HG03097 (cell line): Measurements from ENCODE around the gene CLRN3.

ENCODE experiments used
- ATAC-seq: cut with Tn5 transposase; IDR thresholded peaks from one replicate; pipeline ENCODE4 v1.9.1; 2021; ENCODE audit not compliant: unreplicated experiment, low FRiP score

Gene CLRN3, protein sequence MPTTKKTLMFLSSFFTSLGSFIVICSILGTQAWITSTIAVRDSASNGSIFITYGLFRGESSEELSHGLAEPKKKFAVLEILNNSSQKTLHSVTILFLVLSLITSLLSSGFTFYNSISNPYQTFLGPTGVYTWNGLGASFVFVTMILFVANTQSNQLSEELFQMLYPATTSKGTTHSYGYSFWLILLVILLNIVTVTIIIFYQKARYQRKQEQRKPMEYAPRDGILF

DNA sequence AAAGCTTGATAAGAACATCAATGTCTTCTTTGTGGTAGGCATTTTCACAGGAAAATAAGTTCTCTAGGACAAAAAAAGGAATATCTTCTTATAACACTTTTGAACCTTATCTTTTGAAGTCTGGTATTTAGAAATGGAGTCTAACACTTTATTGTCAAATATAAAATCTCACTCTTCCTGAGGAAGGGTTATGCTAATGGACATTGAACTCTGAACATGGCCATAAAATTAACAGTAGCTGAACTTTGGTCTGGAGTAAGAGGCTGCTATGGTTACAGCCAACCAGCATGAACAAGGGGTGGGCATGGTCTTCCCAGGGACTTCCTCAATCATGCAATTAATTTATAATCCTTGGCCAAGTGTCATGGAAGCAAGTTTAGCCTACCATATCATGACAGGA, at the start of gene CLRN3:
TSS of gene CLRN3 (minus strand) at position 199 of the 400 bp plus-strand sequence. CDS start at position 42, 157 bp downstream.
- no peak for ATAC-seq

DNA sequence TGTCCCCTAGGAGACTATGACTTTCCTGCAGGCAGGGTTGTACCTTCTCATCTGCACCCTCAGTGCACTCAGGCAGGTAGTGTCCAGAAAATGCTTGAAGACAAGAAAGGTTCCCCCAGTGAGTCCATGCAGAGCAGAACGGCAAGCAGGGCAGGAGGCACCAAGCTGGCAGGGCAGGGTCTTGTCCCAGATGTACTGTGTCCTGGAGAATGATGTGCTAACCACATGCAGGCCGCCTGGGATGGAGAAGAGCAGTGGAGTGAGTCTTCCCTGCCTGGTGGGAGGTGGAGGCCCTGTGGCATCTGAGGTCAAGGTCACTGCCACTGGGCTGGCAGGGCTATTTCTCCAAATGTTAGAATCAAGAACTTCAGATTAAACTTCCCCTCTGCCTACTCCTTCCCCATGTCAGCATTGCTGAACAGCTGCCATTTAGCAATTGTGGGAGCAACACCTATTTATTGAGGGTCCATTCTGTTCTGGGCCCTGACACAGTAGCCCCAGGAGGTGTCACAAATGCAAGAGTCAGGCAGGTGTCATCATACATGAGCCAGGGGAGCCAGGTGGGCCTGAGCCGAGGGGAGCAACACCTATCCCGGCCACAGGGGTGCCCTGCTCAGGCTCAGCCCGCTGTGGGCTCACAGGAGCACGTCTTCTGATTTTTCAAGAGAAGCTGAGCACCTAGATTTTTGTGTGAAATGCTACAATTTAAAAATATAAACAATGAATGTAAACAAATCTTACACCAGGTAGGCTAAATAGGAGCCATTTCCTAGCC, 48.3 kb upstream of the CLRN3 start:
- no peak for ATAC-seq

DNA sequence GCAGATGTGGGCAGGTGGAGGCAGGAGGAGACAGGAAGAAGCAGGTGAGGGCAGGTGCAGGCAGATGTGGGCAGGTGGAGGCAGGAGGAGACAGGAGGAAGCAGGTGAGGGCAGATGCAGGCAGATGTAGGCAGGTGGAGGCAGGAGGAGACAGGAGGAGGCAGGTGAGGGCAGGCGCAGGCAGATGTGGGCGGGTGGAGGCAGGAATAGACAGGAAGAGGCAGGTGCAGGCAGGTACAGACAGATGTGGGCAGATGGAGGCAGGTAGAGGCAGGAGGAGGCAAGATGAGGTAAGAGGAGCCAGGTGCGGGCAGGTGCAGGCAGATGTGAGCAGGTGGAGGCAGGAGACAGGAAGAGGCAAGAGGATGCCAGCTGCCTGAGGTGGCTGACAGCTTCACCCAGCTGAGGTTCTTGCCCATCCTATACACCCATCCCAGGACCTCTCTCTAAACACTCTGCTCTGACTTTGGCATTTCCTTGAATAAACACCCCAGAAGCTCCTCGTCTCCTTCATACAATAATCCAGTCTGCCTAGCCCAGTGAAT, 47.1 kb upstream of the CLRN3 start:
- ATAC-seq: no peak

DNA sequence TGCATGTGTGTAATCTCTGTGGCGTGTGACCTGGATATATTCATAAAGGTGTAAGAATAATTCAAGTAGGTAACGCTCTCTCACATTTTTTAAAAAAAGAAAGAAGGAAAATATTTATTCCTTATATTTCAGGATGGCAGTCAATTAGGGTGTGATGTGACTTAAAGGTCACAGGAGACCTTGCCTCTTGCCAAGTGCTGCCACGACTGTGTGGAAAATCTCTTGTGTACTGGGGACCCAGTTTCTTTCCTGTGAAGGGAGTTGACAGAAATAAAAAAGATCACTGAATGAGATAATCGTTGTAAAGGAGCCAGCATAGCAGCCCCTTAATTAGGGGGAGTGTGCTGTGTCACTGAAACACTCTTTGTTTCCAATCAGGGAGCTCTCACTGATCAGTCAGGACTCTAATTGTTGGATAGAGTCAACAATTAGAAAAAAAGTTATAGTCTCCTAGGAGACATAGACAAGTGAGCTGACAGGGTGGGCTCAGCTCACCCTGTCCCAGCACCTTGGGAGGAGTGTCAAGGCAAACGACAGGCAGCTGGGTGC, 45.2 kb upstream of the CLRN3 start:
- ATAC-seq: no peak

DNA sequence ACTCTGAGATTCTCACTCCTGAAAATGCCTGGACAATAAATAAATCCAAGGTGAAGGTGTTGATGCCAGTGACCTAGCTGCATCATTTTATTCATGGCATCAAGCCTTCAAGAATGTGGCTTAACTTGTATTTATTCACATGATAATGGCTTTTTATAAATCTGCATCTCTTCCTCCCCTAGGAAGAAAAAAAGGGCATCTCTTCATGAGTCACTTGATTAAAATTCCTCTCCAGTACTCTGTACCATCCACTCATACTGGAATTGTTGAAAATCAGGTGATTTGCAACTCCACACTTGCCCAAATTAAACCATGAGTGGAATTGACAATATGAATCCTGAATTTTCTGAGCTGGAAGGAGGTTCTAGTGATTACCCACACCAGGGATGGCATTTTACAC, 44.3 kb upstream of the CLRN3 start:
- no peak for ATAC-seq

DNA sequence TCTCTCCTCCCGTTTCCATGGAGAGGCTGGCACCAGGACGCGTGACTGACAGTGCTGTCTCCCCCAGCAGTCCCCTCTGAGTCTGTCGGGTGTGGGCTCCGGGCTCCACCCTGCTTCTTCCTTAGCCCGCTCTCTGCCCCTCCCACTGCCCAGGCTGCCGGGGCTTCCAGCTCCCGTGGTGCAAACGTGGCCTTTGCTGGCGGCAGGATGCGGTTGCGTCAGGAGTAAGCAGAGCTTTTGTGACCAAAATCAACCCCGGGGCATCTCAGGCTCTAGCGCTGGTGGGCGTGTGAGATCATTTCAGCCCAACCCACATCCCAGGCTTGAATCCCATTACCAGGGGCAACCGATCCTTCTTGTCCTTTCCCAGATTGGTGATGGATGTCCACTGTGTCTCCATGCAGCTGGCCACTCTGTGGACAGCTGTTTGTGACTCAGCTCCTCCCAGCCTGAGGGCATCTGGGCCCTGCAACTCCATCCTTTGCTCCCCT, 42.4 kb upstream of the CLRN3 start:
- no peak for ATAC-seq

DNA sequence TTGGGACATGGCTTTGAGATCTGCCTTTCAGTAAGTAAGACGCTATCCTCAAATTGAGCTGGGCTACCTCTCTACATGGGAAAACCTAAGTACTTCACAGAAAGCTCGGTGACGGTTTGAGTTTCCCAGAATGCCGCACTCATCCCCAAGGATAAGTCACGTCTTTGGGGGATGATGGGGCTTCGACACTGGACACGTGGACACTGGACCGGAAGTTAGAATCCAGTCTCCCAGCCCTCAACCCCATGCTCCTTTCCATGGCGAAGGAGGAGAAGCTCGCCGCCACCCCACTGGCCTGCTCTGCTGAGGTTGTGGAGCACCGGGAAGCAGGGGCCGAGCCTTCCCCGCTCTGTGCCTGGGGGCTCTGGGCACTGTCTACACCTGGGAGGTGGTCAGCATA, 41.6 kb upstream of the CLRN3 start:
- no peak for ATAC-seq

DNA sequence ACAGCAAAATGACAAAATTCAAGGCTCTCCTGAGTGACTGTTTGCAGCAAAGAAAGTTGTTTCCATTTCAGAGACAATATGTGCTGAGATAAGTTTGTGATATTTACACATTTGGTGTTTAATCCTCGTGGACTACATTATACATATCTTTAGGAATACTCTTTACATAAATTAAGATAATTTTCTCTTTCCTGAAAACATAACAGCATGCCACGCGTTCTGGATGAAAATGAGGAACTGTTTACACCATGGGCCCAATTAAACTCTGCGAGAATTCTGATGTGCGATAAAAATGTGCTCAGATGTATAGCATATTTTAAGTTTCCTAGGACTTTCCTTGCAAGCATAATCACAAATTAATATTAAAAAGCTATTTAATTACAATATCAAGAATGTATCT, 40.5 kb upstream of the CLRN3 start:
- ATAC-seq: no peak

DNA sequence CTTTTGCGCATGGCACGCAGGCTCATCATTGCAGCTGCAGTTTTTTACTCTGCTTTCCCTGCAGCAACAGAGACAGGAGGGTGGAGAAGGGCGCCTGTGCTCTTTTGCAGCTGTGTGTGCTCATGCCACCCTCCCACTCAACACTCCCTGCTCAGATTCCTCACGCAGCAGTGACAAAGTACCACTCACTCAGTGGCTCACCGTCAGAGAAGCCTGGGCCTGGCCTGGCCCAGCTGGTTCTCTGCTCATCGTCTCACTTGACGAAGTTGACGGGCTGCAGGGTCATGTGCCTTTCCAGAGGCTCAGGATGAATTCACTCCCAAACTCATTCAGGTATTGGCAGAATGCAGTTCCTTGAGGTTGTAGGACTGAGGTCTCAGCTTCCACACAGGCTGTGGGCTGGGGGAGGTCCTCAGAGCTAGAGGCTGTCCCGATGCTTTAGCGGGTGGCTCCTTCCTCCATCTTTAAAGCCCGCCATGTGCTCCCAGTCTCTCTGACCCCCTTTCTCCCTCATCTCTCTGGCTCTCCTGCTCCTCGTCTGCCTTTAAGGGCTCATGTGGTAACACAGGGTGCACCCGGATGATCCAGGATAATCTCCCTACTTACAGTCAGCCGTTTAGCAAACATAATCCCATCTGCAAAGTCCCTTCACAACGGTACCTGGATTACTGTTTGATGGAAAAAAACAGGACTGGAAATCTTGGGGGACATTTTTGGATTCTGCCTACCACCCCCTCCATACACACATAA, 40.0 kb upstream of the CLRN3 start:
- no peak for ATAC-seq

DNA sequence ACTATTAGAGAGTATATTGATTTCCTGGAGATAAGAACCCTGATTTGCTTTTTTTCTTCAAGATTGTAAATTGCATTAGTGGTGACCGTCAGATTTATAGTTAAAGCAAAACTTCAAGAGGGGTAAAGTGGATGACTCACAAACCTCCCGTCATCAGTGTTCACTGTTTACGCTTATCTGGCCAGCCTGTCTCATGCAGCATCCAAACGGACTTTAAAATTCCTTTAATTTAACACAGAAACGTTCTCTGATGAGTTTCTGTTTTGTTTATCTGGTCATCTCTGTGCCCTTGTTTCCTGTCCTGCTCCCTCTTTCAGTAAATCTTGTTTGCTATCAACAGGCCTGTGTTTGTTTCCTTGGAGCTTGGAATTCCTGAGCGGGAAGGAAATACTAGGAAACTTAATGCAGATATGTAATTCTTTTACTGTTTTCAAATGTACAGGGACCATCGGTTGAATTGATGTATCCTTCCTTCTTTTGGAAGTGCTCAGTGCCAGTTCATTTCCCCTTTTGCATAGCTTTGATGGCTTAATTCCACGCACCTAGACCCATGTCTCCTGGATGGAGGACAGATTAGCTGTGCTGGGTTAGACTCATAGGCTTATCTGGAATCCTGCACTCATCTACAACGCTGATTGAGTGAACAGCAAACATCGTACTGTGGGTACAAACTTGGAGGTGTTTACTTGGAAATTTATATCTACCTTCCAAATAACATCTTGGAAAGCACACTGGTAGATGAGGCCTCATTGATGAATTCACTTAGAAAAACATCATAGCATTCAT, 35.5 kb upstream of the CLRN3 start:
- no peak for ATAC-seq

DNA sequence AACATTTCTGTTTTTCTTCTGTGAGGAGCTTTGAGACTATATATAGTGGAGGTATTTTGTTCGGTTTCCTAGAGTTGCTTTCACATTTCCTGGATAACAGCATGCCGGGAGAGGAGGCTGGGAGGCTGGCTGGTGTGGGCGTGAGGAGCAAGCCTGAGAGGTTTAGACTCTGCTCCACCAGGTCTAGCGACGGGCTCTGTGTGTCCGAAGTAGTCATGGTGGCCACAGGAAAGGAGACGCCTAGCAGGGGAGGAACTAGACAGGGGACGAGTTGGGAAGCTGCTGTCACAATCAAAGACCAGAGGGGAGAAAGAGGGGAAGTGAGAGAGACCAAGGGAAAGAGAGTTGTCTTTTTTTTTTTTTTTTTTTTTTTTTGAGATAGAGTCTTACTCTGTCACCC, 33.7 kb upstream of the CLRN3 start:
- no peak for ATAC-seq

DNA sequence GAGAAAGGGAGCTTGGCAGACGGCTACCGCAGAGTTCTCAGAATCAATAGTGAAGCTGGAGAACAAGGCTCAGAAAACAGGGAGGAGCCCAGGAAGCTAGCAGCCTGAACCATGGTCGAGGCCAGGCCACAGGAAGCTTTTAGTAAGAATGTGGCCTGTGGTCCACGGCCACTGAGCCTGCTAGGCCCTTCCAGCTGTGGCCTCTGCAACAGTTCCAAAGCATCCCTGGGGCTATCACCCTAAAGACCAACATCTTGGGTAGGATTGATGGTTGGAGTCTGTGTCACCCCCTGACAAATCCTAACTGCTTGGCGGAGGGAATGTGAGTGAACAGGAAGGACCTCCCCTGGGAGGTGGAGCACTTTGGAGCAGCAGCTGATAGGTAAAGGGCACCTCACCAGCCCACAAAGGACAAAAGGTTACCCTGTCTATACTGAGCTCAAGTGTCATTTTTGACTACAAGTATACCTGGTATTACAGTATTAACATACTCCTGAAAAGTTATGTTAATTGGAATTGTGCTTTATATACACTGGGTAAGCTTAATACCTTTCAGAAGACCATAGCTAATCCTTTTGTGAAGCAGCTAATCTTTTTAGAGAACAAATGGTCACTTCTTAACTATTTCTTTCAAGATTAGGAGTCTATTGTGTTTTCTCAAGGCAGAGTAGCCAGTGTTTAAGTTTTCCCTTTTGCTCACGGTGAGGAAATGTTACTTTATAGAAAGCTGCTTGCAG, 32.9 kb upstream of the CLRN3 start:
- no peak for ATAC-seq

DNA sequence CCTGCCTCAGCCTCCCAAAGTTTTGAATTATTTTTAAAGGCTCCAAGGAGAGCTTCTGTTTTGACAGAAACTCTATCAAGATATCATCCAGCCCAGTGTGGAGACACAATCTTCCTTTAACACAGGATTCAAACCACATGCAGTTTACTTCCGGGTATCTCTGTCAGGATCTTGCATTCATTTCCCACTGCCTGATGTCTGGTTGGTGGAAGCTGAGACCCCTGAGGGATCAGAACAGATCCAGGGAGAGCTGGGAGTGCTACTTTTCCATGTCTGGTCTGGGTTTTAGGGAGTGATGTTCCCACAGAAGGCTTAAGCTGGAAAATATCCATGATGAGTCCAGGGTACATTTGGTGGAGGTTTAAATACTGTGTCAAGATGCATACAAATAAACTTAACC, 30.9 kb upstream of the CLRN3 start:
- no peak for ATAC-seq

DNA sequence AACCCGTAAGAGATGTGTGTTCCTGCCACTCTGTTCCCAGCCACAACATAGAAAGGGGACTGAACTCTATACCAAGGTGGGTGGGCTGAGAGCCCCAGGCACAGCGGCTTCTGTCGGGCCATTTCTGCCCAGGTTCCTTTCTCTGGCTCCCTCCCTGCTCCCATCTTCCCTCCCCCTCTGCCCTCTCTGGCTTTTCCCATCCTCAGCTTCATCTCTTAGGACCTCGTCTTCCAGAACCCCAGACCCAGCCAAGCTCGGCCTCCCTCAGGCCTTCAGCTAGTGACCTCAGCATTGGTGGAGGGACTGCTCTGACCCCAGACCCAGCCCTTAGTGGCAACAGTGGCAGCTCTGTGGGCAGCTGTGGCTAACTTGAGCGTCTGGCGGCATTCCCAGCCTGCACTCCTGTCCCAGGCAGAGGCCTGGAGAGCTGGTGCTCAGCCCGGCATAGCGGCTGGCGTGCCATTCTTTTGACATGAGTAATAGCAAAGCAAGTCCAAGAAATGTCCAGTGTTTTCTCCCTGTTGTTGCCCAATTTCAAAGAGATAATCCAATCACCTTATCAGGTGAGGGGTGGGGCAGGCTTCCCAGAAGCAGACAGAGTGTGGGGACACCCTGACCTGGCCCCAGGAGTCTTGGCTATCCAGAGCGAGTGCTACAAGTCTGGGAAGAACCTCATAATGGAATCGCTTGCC, 30.1 kb upstream of the CLRN3 start:
- no peak for ATAC-seq

DNA sequence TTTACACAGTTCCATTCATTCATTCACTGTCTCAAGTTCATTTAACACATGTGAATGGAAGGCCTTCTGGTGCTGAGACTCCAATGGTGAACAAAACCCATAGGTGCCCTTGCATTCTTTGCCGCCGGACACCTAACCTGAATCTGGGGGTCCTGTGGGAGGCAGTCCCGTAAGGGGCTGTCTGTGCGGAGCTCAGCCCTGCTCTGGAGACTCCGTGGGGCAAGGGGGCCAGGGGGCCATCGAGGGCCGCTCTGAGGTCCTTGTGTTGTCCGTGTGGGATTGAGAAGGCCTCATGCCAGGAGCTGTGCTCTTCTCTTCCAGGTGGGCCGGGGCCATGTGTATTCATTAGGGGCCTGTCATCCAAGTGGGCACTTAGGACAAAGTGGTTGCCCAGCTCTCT, 29.5 kb upstream of the CLRN3 start:
- no peak for ATAC-seq

DNA sequence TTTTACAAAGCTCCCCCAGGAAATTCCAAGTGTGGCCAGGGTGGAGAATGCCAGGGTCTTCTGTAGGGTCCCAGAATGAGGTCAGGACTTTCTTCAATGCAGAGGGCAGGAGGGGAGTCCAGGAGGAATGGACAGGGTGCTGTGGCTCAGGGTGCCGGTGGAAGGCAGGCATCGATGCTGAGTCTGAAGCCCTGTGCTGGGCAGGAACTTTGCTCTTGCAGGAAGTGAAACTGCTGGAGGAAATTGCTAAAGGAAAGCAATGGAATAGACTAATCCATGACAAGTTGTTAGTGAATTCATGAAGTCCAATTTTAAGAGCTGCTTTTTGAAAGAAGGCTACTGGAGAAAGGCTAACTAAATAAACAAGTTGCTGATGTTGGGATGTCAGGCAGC, 29.0 kb upstream of the CLRN3 start:
- no peak for ATAC-seq

DNA sequence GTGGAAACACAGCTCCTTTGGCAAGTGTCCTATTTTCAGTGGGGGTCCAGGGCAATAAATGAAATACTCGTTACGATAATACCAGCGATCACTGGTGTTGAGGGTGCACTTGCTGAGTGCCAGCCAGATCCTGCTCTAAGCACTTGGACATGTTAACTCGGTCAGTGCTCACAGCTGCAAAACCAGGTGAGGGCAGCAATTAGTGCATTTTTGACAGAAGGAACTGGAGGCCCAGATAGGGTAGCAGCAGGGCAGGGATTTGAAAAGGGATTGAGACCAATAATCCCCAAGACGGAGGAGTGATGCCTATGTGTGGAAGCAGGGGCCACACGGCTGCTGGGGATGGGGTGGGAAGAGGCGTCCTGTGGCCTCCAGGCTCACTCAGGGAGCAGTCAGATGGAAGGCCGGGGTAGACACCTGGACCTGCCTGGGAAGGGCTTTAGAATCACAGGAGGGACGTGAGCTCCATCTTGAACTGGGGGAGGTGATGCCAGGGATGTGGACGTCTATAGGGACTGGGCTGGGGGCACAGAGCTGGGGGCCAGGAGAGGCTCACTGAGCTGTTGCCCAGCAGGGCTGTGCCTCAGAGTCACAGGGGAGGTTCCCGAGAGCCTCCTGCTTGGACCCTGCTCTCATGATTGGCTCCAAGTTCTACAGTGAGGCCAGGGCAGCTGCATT, 28.5 kb upstream of the CLRN3 start:
- no peak for ATAC-seq

DNA sequence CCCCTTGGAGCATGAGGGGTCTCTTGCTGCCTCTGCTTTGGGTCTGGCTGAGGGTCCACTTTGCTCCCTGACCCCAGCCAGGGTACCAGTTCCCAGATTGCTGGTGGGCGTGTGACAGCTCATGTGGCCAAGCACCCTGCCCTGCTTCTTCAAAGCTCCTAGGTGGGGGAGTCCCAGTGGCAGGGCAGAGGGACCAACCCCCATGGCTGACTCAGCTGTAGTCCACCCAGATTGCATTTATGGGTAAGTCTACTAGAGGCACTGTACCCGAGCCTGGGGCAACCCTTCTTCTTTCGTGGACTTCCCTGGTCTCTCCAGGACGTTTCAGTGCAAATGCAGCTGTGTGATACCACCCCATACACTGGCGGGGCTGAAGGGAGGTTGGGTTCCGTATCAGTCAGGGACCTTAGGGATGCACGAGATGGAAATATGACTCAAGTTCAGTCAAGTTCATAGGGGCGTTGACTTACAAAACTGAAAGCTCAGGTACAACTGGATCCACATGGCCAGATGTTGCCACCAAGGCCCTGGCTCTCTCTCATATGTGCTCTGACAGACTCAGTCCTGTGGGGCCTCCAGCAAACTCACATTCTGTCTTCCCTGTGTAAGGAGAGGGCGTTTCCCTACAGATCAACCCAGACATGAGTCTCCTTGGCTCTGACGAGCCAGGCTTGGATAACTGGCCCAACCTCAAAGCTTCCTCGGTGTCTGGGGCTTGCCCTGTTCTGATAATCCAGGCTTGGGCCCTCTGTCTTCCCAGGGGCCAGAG, 27.7 kb upstream of the CLRN3 start:
- ATAC-seq: no peak
